Aorta (tissue), 5 donors: Measurements from ENCODE around the gene LGALS7B. TPM values are rescaled to one million over a fixed set of nuclear protein-coding genes. Genes with fewer than 3 reads are reported as not detected.
A peak's percentile ranks its signal among the peaks of the same experiment; 100 is the strongest.

ENCODE experiments used
- ATAC-seq: fragments of 200-7000 bp; cut with Tn5 transposase; one replicate; pipeline ENCODE4 v1.9.1; 2022; ENCODE audit warnings: moderate library complexity; ENCODE audit not compliant: low FRiP score
- DNase-seq, 2 donors: peaks; one replicate each; pipeline ENCODE4 v3.0.0-alpha.2; 2020
- H3K27ac ChIP-seq, 2 donors: one replicate each; pipeline ENCODE4 v1.5.1; 2013; ENCODE audit warnings: low read length in 2 of 2, mild to moderate bottlenecking in 2 of 2, moderate library complexity in 2 of 2, control low read depth in 1 of 2, inconsistent platforms in 1 of 2, low read depth in 1 of 2
- H3K27me3 ChIP-seq, 2 donors: one replicate each; pipeline ENCODE4 v1.6.1; 2013; ENCODE audit warnings: control low read depth in 1 of 2, low read length in 1 of 2, mild to moderate bottlenecking in 1 of 2, moderate library complexity in 1 of 2; ENCODE audit not compliant: insufficient read depth in 2 of 2, control insufficient read depth in 1 of 2
- H3K36me3 ChIP-seq, 2 donors: one replicate each; pipeline ENCODE4 v1.6.1; 2013; ENCODE audit warnings: control low read depth in 1 of 2, low read length in 1 of 2, mild to moderate bottlenecking in 1 of 2; ENCODE audit not compliant: insufficient read depth in 2 of 2, control insufficient read depth in 1 of 2
- H3K4me1 ChIP-seq, 2 donors: one replicate each; pipeline ENCODE4 v1.6.1; 2013; ENCODE audit warnings: low read length in 2 of 2, control low read depth in 1 of 2, mild to moderate bottlenecking in 1 of 2, moderate library complexity in 1 of 2; ENCODE audit not compliant: insufficient read depth in 2 of 2, control insufficient read depth in 1 of 2
- H3K4me3 ChIP-seq, 2 donors: one replicate each; pipeline ENCODE4 v1.5.1; 2013; ENCODE audit warnings: low read length in 2 of 2, control low read depth in 1 of 2, mild to moderate bottlenecking in 1 of 2
- H3K9me3 ChIP-seq: one replicate; pipeline ENCODE4 v1.6.1; 2013; ENCODE audit warnings: mild to moderate bottlenecking, low read length; ENCODE audit not compliant: control insufficient read depth
- WGBS, 2 donors: extraction: QIAGEN DNeasy Blood & Tissue Kit; methylation state at CpG; one replicate each; pipeline ENCODE4 v1.1.7; 2013; 5-methylcytosine and 5-hydroxymethylcytosine counted together
- intact Hi-C, 2 donors: fragments of 100-400 bp; cut with DNase I; formaldehyde crosslinking; loops; one replicate each; pipeline versions ENCODE4 v1.14.2 to v1.15.0; 2022
- long read RNA-seq, 2 donors: library from polyadenylated mRNA; unstranded; transcript quantifications; one replicate each; pipeline ENCODE4 v2.0.0, GENCODE V29; 2020 to 2021
- polyA plus RNA-seq, 2 donors: library from polyadenylated mRNA; stranded (reverse); fragments of 200-250 nt; gene quantifications; one replicate each; pipeline ENCODE4 v1.2.3, GENCODE V29; 2013
- total RNA-seq, 2 donors: library from RNA; stranded (reverse); fragmentation: NEBNext Ultra II Directional; extraction: Animal tissue kit (Norgen Biotek cat#: 25700); gene quantifications; one replicate each; pipeline ENCODE4 v1.2.1, GENCODE V29; 2021
- donor health status: healthy with polysubstance abuse.
- donor health status: Bipolar disorder and iron deficiency.
- donor health status: DM: no; HTN: no; CAD: no.
- donor health status: DM: no; HTN: no; CAD: no.
- donor health status: DM: yes; HTN: yes; CAD: no.

The LGALS7B gene
- not detected for total RNA-seq
- polyA plus RNA-seq = not detected
- long read RNA-seq, donor 1 = 0 reads
- long read RNA-seq, donor 2 = 0 reads

DNA sequence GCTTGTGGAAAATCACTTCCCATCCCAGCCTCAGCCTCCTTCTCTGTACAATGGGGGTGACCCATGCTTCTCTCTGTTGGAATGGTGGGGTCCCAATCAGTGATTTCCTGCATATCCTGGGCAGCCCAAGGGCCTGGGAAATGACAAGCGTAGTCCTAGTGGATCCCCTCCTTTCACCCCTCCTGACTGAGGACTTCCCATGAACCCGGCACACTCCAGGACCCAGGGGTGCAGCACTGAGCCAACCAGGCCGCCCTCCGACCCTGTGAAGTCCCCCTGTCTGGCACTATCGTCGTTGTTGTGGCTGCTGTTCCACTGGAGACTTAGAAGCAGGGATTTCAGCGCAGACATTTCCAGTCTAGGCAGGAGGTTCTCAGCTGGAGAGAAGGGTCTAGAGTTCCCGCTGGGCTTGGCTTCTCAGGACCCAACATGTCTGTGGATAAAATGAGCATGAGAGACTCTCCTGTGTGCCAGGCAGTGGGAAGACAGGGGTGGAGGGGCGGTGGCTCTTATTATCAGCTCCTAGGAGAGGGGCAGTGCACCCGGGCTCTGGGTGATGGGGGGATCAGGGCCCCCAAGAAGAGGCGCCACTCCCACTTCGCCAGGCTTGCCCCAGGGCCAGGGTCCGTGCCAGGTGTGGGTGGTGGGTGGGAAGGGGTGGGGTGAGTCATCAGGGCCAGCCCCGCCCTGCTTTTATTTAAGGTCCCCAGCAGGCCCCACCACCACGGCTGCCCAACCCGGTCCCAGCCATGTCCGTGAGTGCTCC, at the start of gene LGALS7B:
TSS of gene LGALS7B (plus strand) at position 723 of the 766 bp plus-strand sequence. CDS start at position 750, 27 bp downstream.
- no peak within 1 kb of the TSS for H3K4me3 ChIP-seq
- H3K27me3 ChIP-seq = no peaks in the 10 kb centered on the region
- no peaks in the 10 kb centered on the region for H3K4me1 ChIP-seq
- 76 to 77% methylated on average over 10 to 13 of the region's 17 CpGs for WGBS, 2 donors
- ATAC-seq (no peak), DNase-seq (peak in 1 of 2 donors; percentile 45)
- H3K9me3 ChIP-seq = no peaks in the 10 kb centered on the region
- no peak within 1 kb of the TSS for H3K27ac ChIP-seq
- no peaks in the 10 kb centered on the region for H3K36me3 ChIP-seq
- intact Hi-C loops = no loop called here

DNA sequence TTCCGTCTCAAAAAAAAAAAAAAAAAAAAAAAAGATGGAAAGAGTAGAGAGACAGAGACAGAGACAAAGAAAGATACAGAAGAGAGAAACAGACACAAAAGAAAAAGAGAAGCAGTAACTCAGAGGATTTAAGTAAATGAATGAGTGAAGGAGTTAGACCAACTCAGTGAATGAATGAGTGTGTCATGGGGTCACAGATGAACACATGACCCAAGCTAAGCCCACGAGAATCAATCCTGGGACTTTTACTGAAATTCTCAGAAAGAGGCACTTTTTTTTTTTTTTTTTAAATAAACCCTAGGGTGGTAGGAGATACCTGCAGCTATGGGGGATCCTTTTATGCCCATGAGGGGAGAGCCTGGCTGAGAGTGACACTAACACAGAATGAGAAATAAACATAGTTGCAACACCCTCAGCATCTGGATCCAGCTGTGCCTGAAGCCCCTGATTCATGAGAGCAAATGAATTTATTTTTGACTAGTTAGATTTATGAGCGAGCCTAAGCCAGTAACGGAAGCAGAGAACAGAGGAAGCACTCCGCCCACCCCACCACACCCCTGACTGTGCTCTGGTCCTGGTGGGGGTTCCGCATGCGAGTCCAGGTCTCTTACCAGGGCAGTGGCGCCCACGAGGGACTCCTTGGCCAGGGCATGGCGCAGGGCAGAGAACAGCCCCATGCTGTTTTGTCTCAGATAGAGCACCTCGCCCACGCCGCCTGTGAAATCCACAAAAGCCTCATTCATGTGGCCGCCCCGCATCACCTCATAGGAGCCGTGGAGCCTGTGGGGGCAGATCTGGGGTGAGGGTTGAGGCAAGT, 49.4 kb upstream of the LGALS7B start:
- Histone ChIP-seq H3K4me1 (no peaks in the 10 kb centered on the region), H3K36me3 (no peaks in the 10 kb centered on the region), H3K27ac (no peak overlapping the region), H3K27me3 (no peaks in the 10 kb centered on the region), H3K4me3 (no peak overlapping the region), H3K9me3 (no peaks in the 10 kb centered on the region)
- WGBS, 2 donors = 87 to 91% methylated on average over 16 of the region's 16 CpGs
- intact Hi-C loops = loop anchor here in 1 of 2 donors (10.0 kb wide), 1 partner anchor 345 kb away; no protein-coding TSS in a partner anchor
- ATAC-seq (no peak), DNase-seq (peak in 1 of 2 donors; percentile 21)

DNA sequence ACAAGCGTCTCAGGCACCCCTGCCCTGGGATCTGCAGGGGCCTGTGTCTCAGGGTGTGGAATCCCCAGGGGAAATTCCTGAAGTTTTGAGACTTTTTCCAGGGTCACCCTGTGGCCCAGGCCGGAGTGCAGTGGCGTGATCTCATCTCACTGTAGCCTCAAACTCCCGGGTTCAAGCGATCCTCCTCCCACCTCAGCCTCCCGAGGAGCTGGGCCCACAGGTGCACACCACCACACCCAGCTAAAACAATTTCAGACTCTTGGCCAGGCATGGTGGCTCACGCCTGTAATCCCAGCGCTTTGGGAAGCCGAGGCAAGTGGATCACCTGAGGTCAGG, 48.8 kb upstream of the LGALS7B start:
- DNase-seq (peak in 1 of 2 donors; percentile 18), ATAC-seq (no peak)
- Histone ChIP-seq H3K27ac (no peak overlapping the region), H3K4me1 (no peaks in the 10 kb centered on the region), H3K36me3 (no peaks in the 10 kb centered on the region), H3K9me3 (no peaks in the 10 kb centered on the region), H3K4me3 (no peak overlapping the region), H3K27me3 (no peaks in the 10 kb centered on the region)
- intact Hi-C loops = no loop called here
- WGBS, 2 donors = 93 to 96% methylated on average over 9 of the region's 9 CpGs

DNA sequence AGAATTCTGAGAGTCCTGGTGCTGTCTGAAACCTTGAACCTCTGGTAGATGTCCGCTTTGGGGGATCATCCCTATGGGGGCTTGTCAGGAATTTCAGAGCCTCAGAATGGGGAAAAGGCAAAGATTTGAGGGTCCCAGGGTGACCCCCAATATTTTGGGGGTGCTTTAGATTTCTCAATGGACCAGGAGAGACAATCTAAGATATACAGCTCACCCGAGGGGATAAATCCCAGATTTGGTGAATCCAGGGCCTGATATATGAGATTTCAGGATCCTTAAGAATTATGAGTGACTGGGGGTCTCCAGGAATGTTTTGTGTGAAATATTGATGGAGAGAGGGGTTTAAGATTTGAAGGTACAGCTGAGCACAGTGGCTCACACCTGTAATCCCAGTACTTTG, 48.1 kb upstream of the LGALS7B start:
- WGBS, 2 donors = 95 to 97% methylated on average over 2 of the region's 2 CpGs
- DNase-seq (no peak), ATAC-seq (no peak)
- Histone ChIP-seq H3K36me3 (no peaks in the 10 kb centered on the region), H3K4me1 (no peaks in the 10 kb centered on the region), H3K27ac (no peak overlapping the region), H3K9me3 (no peaks in the 10 kb centered on the region), H3K27me3 (no peaks in the 10 kb centered on the region), H3K4me3 (no peak overlapping the region)
- intact Hi-C loops = no loop called here

DNA sequence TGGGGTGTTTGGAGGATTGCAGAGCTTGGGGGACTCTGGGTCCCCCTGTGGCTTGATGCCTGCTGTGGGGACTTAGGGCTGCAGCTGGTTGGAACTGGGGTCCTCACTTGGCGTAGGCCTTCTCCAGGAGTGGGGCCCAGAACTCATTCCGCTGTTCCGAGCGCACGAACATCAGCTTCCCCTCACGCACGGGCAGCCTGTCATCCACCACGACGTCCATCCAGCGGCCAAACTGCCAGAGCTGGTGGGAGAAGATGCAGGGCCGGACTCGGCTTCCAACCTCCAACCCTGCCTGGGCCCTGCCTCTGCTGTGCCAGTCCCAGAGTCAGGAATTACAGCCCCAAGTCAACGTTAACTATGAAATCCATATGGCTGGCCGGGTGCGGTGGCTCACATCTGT, 47.3 kb upstream of the LGALS7B start:
- H3K27me3 ChIP-seq = no peaks in the 10 kb centered on the region
- no peak overlapping the region for H3K4me3 ChIP-seq
- intact Hi-C loops = no loop called here
- no peak overlapping the region for H3K27ac ChIP-seq
- H3K9me3 ChIP-seq = no peaks in the 10 kb centered on the region
- WGBS, 2 donors = 95 to 97% methylated on average over 15 of the region's 15 CpGs
- no peak for ATAC-seq
- no peaks in the 10 kb centered on the region for H3K4me1 ChIP-seq
- no peak for DNase-seq
- no peaks in the 10 kb centered on the region for H3K36me3 ChIP-seq

DNA sequence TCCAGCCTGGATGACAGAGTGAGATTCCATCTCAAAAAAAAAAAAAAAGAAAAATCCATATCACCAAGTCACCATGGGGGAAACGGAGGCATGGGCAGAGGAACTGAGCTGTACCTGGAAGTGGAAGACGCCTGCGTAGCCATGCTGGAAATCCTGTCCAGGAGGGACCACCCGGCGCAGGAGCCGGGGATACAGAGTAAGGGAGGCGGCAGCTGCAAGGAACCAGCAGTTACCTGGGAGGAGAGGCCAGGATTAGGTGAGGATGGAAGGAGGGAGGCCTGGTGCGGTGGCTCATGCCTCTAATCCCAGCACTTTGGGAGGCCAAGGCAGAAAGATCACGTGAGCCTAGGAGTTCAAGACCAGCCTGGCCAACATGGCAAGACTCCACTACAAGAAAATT, 46.7 kb upstream of the LGALS7B start:
- DNase-seq = no peak
- intact Hi-C loops = no loop called here

GRCh38 chr19:38742906-38743305, 46.1 kb upstream of the LGALS7B start:
- Histone ChIP-seq H3K27me3 (no peaks in the 10 kb centered on the region), H3K9me3 (no peaks in the 10 kb centered on the region), H3K36me3 (no peaks in the 10 kb centered on the region), H3K27ac (no peak overlapping the region), H3K4me1 (no peaks in the 10 kb centered on the region), H3K4me3 (no peak overlapping the region)
- intact Hi-C loops = no loop called here
- ATAC-seq = no peak
- WGBS, 2 donors = 86 to 88% methylated on average over 6 of the region's 6 CpGs
- DNase-seq = no peak

More for the DNA sequence above, 46.7 kb upstream of the LGALS7B start:
- no peaks in the 10 kb centered on the region for H3K4me1 ChIP-seq
- no peak overlapping the region for H3K27ac ChIP-seq
- H3K27me3 ChIP-seq = no peaks in the 10 kb centered on the region
- ATAC-seq = no peak
- WGBS, 2 donors = 93 to 95% methylated on average over 9 of the region's 9 CpGs
- no peaks in the 10 kb centered on the region for H3K9me3 ChIP-seq
- no peak overlapping the region for H3K4me3 ChIP-seq
- H3K36me3 ChIP-seq = no peaks in the 10 kb centered on the region

DNA sequence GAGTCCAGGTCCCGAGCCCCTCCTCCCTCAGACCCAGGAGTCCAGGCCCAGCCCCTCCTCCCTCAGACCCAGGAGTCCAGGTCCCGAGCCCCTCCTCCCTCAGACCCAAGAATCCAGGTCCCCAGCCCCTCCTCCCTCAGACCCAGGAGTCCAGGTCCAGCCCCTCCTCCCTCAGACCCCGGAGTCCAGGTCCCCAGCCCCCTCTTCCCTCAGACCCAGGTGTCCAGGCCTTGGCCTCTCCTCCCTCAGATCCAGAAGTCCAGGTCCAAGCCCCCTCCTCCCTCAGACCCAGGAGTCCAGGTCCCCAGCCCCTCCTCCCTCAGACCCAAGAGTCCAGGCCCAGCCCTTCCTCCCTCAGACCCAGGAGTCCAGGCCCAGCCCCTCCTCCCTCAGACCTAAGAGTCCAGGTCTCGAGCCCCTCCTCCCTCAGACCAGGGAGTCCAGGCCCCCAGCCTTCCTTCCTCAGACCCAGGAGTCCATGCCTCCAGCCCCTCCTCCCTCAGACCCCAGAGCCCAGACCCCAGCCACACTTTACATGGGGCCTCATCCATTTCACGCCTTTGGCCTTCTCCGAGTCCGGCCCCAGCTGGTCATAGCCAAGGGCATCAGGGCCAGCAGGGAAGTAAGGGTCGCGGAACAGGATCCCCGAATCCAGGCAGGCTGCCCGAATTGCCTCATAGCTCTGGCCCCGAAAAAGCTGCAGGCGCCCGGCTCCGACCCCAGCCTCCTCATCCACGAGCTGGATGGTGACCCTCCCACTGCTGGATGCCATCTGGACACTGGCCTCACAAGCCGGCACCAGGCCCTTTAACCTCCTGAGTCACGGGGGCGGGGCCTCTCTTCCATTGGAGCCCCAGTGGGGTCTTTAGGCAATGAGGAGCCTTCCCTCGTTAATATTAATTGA, 45.4 kb upstream of the LGALS7B start:
- no peak overlapping the region for H3K27ac ChIP-seq
- no peaks in the 10 kb centered on the region for H3K9me3 ChIP-seq
- no peak overlapping the region for H3K4me3 ChIP-seq
- DNase-seq (no peak), ATAC-seq (no peak)
- no peaks in the 10 kb centered on the region for H3K27me3 ChIP-seq
- no peaks in the 10 kb centered on the region for H3K4me1 ChIP-seq
- intact Hi-C loops = no loop called here
- 72 to 75% methylated on average over 18 to 20 of the region's 20 CpGs for WGBS, 2 donors
- no peaks in the 10 kb centered on the region for H3K36me3 ChIP-seq
